Left lobe of liver (tissue), 2 donors: ENCODE results near the gene SERTM2. TPM values are rescaled to one million over a fixed set of nuclear protein-coding genes. Genes with fewer than 3 reads are reported as not detected.
A peak's percentile ranks its signal among the peaks of the same experiment; 100 is the strongest.

ENCODE experiments used
- ATAC-seq: fragments of 200-7000 bp; cut with Tn5 transposase; one replicate; pipeline ENCODE4 v1.9.1; 2020; ENCODE audit warnings: mild to moderate bottlenecking, moderate library complexity
- DNase-seq: peaks from one replicate; pipeline ENCODE4 v3.0.0-alpha.2; 2020; ENCODE audit warnings: low spot score
- total RNA-seq: library from RNA; stranded (reverse); gene quantifications from one replicate; pipeline ENCODE4 v1.2.1, GENCODE V29; 2021
- donor health status: DM: no; HTN: no; CAD: no; lungs with moderate emphysema.
- donor health status: DM: no; HTN: yes; CAD: no.

The SERTM2 gene
- total RNA-seq, 1 donor from 2014 or later: 0.05 TPM

DNA sequence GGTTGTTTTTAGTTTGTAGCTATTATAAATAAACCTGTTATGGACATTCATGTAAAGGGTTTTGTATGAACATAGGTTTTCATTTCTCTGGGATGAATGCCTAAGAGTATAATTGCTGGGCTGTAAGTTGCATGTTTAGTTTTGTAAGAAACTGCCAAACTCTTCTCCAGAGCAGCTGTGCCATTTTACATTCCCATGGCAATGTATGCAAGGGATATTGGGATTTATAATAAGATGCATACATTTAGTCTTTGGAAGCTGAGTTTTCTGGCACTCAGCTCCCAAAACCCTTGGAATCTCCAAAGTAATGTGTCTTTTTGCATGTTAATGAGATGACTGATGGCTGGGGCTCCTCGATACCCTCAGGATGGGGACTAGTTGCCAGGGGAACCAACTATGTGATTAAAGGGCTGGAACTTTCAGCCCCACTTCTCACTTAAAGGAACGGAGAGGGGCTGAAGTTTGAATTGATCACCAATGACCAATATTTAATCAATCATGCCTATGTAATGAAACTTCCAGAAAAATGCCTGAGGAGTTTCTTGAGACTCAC, 44.0 kb downstream of the SERTM2 start:
- no peak for ATAC-seq
- no peak for DNase-seq

DNA sequence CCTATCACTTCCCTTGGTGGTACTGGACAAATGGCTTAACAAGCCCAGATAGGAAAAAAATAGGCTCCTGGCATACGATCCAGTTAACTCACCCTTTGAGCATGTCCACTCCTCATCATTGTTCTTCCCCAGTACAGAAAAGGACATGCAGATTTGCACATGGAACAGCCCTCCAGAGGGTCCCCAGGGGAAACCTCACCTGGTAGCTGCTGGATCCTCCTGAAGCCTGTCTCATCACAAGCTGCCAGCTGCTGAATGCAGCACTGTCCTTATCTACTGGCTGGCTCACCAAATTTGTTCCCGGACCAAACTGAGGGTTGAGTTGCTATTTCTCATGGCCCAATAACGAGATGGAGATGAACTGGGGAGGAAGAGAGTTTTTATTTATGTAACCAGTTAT, 49.4 kb downstream of the SERTM2 start:
- ATAC-seq (no peak), DNase-seq (no peak)

DNA sequence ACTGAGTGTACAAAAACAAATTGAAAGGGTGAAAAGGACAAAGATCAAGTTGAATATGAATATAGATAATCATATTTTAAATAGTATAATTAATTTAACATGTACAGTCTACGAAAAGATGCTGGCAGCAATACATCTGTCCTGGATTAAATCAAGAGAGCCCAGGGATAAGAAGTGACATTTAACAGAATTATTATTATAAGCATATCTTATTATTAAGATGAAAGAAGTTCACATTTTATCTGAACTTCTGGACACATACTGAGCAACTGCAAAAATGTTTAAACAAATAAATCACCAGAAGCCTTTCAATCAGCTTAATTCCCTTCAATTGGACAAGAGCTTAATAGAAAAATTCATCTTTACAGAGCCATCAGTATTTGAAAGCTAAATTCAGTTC, 50.4 kb downstream of the SERTM2 start:
- no peak for DNase-seq
- ATAC-seq: no peak

DNA sequence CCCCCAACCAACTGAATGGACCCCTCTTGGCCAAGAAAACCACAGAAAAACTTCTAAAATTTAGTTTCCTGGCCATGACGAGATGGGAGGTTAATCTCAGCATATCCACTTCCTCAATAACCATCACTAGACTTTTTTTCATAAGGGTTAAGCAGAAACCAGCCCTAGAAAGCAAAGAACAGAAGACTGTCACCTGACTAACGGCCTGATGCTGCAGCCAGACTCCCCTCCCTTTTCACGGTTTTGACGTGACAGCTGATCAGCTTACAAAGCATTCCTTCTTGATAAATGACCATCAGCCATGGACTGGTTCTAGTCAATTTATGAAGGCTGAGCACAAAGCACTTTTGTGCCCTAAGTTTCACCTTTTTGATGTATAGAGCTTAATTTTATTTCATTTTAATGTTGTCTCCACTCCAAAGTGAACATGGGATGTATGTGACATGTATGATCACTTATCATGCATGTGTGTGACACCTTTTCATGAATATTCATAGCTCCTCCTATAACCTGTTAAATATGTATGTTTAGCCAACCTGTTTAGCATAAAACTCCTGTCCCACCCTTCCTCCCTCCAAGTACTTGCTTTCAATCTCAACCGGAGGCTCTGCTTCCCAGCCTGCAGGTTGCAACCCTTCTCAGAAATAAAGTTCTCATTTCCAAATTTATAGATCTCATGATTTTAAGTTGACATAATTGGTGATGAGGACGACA, 56.3 kb downstream of the SERTM2 start:
- ATAC-seq (no peak), DNase-seq (no peak)

DNA sequence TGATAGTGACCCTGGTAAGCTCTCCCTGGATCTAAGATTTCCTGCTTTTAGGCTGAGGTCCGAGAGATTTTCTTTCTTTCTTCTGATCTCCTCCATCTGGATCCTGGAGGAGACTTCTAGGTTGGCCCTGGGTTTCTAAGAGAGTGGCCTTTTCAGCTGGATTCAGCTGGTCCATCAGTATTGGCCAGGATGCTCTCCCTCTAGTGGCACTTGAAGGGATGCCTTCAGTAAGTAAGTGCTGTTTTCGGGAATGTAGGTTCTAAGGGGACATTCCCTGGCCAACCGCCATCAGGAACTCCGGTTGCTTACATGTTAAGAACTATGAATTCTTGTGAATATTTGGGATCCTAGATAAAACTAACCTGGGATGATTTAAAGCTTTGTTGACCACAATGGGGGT, 56.9 kb downstream of the SERTM2 start:
- no peak for DNase-seq
- peak; percentile 76 for ATAC-seq

DNA sequence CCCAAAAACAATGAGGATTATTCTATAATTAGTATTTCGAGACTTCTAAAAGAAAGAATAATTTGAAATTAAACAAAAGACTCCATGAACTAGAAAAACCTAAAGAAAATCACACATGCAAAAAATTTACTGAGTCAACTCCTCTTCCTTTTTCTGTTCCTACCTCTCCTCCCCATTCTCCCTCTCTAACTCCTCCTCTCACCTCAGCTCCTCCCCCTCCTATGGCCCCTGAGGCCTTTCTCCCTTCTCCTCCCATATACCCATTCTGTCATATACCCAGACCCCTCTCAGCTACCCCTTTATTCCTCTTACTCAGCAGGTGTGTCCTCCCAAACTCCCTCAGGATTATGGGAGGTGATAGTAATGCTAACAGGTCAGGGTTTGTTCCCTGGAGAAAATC, 57.4 kb downstream of the SERTM2 start:
- no peak for DNase-seq
- no peak for ATAC-seq

Other genes with a start within 250 kb of the SERTM2 start
- gene CAPN6, start 241.2 kb upstream of the SERTM2 start, total RNA-seq: 0.28 TPM
- gene DCX, start 99.5 kb upstream of the SERTM2 start, total RNA-seq: not detected
- 20.6 TPM for gene ALG13, start 169.5 kb downstream of the SERTM2 start, total RNA-seq